Ishikawa (cell line): ENCODE data around the gene UBA52.

Experiments
- CREB1 ChIP-seq: IDR thresholded peaks from 2 replicates; pipeline ENCODE4 v1.6.1; 2012; ENCODE audit warnings: low read depth
- FOXM1 ChIP-seq: IDR thresholded peaks from 2 replicates; pipeline ENCODE4 v1.6.1; 2012; ENCODE audit warnings: low read depth, borderline replicate concordance

GRCh38 chr19:18609717-18610051 is 38.0 kb downstream of the UBA52 start:
- no peak for TF ChIP-seq FOXM1
- TF ChIP-seq CREB1, result no peak
